ENCODE data around the gene FCHSD2. TPM values are rescaled to one million over a fixed set of nuclear protein-coding genes. Genes with fewer than 3 reads are reported as not detected.
"Not testable (repeated sequence)": the region's sequence is repeated elsewhere in the genome, so short reads cannot be mapped to it uniquely, and the experiment has no call there.

Gene FCHSD2
- total RNA-seq, 1 donor, result 34.0 TPM

GRCh38 chr11:72807021-72807693 is 335.0 kb downstream of the FCHSD2 start:
- Histone ChIP-seq H3K79me2 (ENCODE audit: insufficient read depth, low read length) (peaks cover 11% of the 10 kb centered on the region), H2AFZ (ENCODE audit: low read length) (no peak overlapping the region), H3K4me1 (ENCODE audit: insufficient read depth, low read length) (peaks cover 24% of the 10 kb centered on the region), H3K27me3 (ENCODE audit: insufficient read depth, low read length) (no peaks in the 10 kb centered on the region), H4K20me1 (ENCODE audit: insufficient read depth, low read length) (peaks cover 3% of the 10 kb centered on the region), H3K36me3 (ENCODE audit: insufficient read depth, low read length) (peaks cover 17% of the 10 kb centered on the region), H3K9me3 (ENCODE audit: low read depth, low read length) (no peaks in the 10 kb centered on the region), H3K27ac (ENCODE audit: low read depth, low read length) (peak overlapping the region; percentile 82), H3K4me2 (ENCODE audit: insufficient read depth, low read length) (no peak overlapping the region), H3K4me3 (ENCODE audit: insufficient read depth, low read length) (no peak overlapping the region)
- TF ChIP-seq CTCF (IDR thresholded peaks at IDR 0.05; ENCODE audit: extremely low read depth, low read depth, low read length), result no peak
- no peak for DNase-seq (ENCODE audit: insufficient read length, low spot score, missing footprints)

- H3K4me2 ChIP-seq (ENCODE audit: insufficient read depth, low read length); H3K9me3 ChIP-seq (ENCODE audit: low read depth, low read length); H3K4me3 ChIP-seq (ENCODE audit: insufficient read depth, low read length); H3K79me2 ChIP-seq (ENCODE audit: insufficient read depth, low read length); H3K27me3 ChIP-seq (ENCODE audit: insufficient read depth, low read length); DNase-seq (ENCODE audit: insufficient read length, low spot score, missing footprints); H4K20me1 ChIP-seq (ENCODE audit: insufficient read depth, low read length); H2AFZ ChIP-seq (ENCODE audit: low read length): not testable (repeated sequence)
- H3K27ac ChIP-seq (ENCODE audit: low read depth, low read length), result peak overlapping the region; percentile 82
- H3K4me1 ChIP-seq (ENCODE audit: insufficient read depth, low read length), result peaks cover 20% of the 10 kb centered on the region
- H3K36me3 ChIP-seq (ENCODE audit: insufficient read depth, low read length), result peaks cover 17% of the 10 kb centered on the region
These were observed 335.7 kb downstream of the FCHSD2 start for GRCh38 chr11:72806378-72806777.

GRCh38 chr11:72805216-72805615 is 336.9 kb downstream of the FCHSD2 start:
- Histone ChIP-seq H3K27me3 (ENCODE audit: insufficient read depth, low read length) (no peaks in the 10 kb centered on the region), H3K36me3 (ENCODE audit: insufficient read depth, low read length) (peaks cover 12% of the 10 kb centered on the region), H3K27ac (ENCODE audit: low read depth, low read length) (no peak overlapping the region), H3K4me2 (ENCODE audit: insufficient read depth, low read length) (no peak overlapping the region), H4K20me1 (ENCODE audit: insufficient read depth, low read length) (peaks cover 3% of the 10 kb centered on the region), H3K4me1 (ENCODE audit: insufficient read depth, low read length) (peaks cover 20% of the 10 kb centered on the region), H3K9me3 (ENCODE audit: low read depth, low read length) (no peaks in the 10 kb centered on the region), H3K79me2 (ENCODE audit: insufficient read depth, low read length) (no peaks in the 10 kb centered on the region), H3K4me3 (ENCODE audit: insufficient read depth, low read length) (no peak overlapping the region), H2AFZ (ENCODE audit: low read length) (no peak overlapping the region)
- no peak for DNase-seq (ENCODE audit: insufficient read length, low spot score, missing footprints)
- no peak for TF ChIP-seq CTCF (IDR thresholded peaks at IDR 0.05; ENCODE audit: extremely low read depth, low read depth, low read length)

GRCh38 chr11:72802822-72803221 is 339.3 kb downstream of the FCHSD2 start:
- no peak for TF ChIP-seq CTCF (IDR thresholded peaks at IDR 0.05; ENCODE audit: extremely low read depth, low read depth, low read length)
- H3K4me1 ChIP-seq (ENCODE audit: insufficient read depth, low read length), result peaks cover 14% of the 10 kb centered on the region
- H3K4me2 ChIP-seq (ENCODE audit: insufficient read depth, low read length), result no peak overlapping the region
- H3K9me3 ChIP-seq (ENCODE audit: low read depth, low read length), result no peaks in the 10 kb centered on the region
- H3K4me3 ChIP-seq (ENCODE audit: insufficient read depth, low read length), result no peak overlapping the region
- no peak overlapping the region for H3K27ac ChIP-seq (ENCODE audit: low read depth, low read length)
- no peaks in the 10 kb centered on the region for H4K20me1 ChIP-seq (ENCODE audit: insufficient read depth, low read length)
- no peaks in the 10 kb centered on the region for H3K27me3 ChIP-seq (ENCODE audit: insufficient read depth, low read length)
- no peak overlapping the region for H2AFZ ChIP-seq (ENCODE audit: low read length)
- no peaks in the 10 kb centered on the region for H3K79me2 ChIP-seq (ENCODE audit: insufficient read depth, low read length)
- H3K36me3 ChIP-seq (ENCODE audit: insufficient read depth, low read length), result no peaks in the 10 kb centered on the region
- no peak for DNase-seq (ENCODE audit: insufficient read length, low spot score, missing footprints)
